PC-3 (cell line): ENCODE results near the gene ABLIM2. TPM values are rescaled to one million over a fixed set of nuclear protein-coding genes. Genes with fewer than 3 reads are reported as not detected.

Source experiments
- ATAC-seq: fragments of 200-7000 bp; cut with Tn5 transposase; 2 replicates; pipeline ENCODE4 v1.9.1; 2020; ENCODE audit warnings: mild to moderate bottlenecking, moderate library complexity
- BruUV-seq: library from RNA; stranded (reverse); fragments of 400-500 nt; replicated peaks from 2 replicates; lab custom pipeline; 2021; lab: Mats Ljungman, UMichigan
- CTCF ChIA-PET: fragments of 300-600 bp; sonication (Branson Sonifier 250); formaldehyde crosslinking; loops from one replicate; lab custom pipeline; 2022; ENCODE audit warnings: antibody characterized with exemption; lab: Charles Lee
- POLR2A ChIA-PET: fragments of 300-600 bp; sonication (Branson Sonifier 250); formaldehyde crosslinking; loops from one replicate; lab custom pipeline; 2022; ENCODE audit warnings: antibody characterized with exemption; ENCODE audit not compliant: unreplicated experiment; lab: Charles Lee
- DNase-seq: peaks from one replicate; pipeline ENCODE4 v3.0.0-alpha.2; 2015
- H2AFZ ChIP-seq: fragments of 300-600 bp; sonication (generic); 2 replicates; pipeline ENCODE4 v1.6.0; 2016; ENCODE audit warnings: antibody characterized with exemption, low read length
- H3F3A ChIP-seq: fragments of 300-600 bp; sonication (generic); one replicate; pipeline ENCODE4 v1.6.0; 2017; ENCODE audit warnings: antibody characterized with exemption, low read length, control low read depth, mild to moderate bottlenecking; ENCODE audit not compliant: unreplicated experiment
- H3K27ac ChIP-seq: fragments of 300-600 bp; sonication (generic); 2 replicates; pipeline ENCODE4 v1.5.1; 2016; ENCODE audit warnings: mild to moderate bottlenecking, low read length
- H3K27me3 ChIP-seq: fragments of 300-600 bp; sonication (generic); 2 replicates; pipeline ENCODE4 v1.6.1; 2016; ENCODE audit warnings: low read length, mixed read lengths
- H3K36me3 ChIP-seq: fragments of 300-600 bp; sonication (generic); 2 replicates; pipeline ENCODE4 v1.6.1; 2016; ENCODE audit warnings: low read depth, mixed run types, low read length, mixed read lengths
- H3K4me1 ChIP-seq: fragments of 300-600 bp; sonication (generic); 2 replicates; pipeline ENCODE4 v1.5.1; 2016; ENCODE audit warnings: low read length; ENCODE audit not compliant: insufficient read depth
- H3K4me2 ChIP-seq: fragments of 300-600 bp; sonication (generic); 2 replicates; pipeline ENCODE4 v1.6.0; 2016; ENCODE audit warnings: low read length
- H3K4me3 ChIP-seq: fragments of 300-600 bp; sonication (generic); 2 replicates; pipeline ENCODE4 v1.5.1; 2016; ENCODE audit warnings: mild to moderate bottlenecking, low read length, mixed read lengths
- H3K79me2 ChIP-seq: fragments of 300-600 bp; sonication (generic); 2 replicates; pipeline ENCODE4 v1.6.1; 2017; ENCODE audit warnings: low read length, mixed read lengths
- H3K9ac ChIP-seq: fragments of 300-600 bp; sonication (generic); 2 replicates; pipeline ENCODE4 v1.6.0; 2016; ENCODE audit warnings: mild to moderate bottlenecking, low read length
- H3K9me2 ChIP-seq: fragments of 300-600 bp; sonication (generic); replicated peaks from 2 replicates; pipeline ENCODE4 v1.6.1; 2016; ENCODE audit warnings: mixed run types, low read length, mixed read lengths
- H3K9me3 ChIP-seq: fragments of 300-600 bp; sonication (generic); 2 replicates; pipeline ENCODE4 v1.6.1; 2016; ENCODE audit warnings: low read length, mixed read lengths
- H4K20me1 ChIP-seq: fragments of 300-600 bp; sonication (generic); 2 replicates; pipeline ENCODE4 v1.6.1; 2016; ENCODE audit warnings: low read length, mixed read lengths
- CTCF ChIP-seq: fragments of 300-600 bp; sonication (generic); conservative IDR thresholded peaks from 2 replicates; pipeline ENCODE4 v1.5.1; 2017; ENCODE audit warnings: antibody characterized with exemption, low read depth, mild to moderate bottlenecking, low read length
- EZH2 ChIP-seq: fragments of 300-600 bp; sonication (generic); IDR thresholded peaks from one replicate; pipeline ENCODE4 v1.6.1; 2017; ENCODE audit warnings: antibody characterized with exemption, mild to moderate bottlenecking, low read length; ENCODE audit not compliant: unreplicated experiment
- EZH2phosphoT487 ChIP-seq: fragments of 300-600 bp; sonication (generic); IDR thresholded peaks from 2 replicates; pipeline ENCODE4 v1.6.1; 2018; ENCODE audit warnings: mild to moderate bottlenecking, antibody characterized with exemption, low read length, borderline replicate concordance
- intact Hi-C: fragments of 100-400 bp; cut with micrococcal nuclease; formaldehyde crosslinking; loops from 2 replicates; pipeline ENCODE4 v1.9.0; 2023
- total RNA-seq: library from RNA; depleted of rRNA; stranded (reverse); fragments of >200 nt; gene quantifications from 2 replicates; pipeline ENCODE4 v1.2.3, GENCODE V29; 2014

The ABLIM2 gene
- total RNA-seq, 1 experiment from 2014 or later: 3.2 TPM

- H3K36me3 ChIP-seq: no peaks in the 10 kb centered on the region
- H3K9ac ChIP-seq: no peak overlapping the region
- no peaks in the 10 kb centered on the region for H4K20me1 ChIP-seq
- H3K4me2 ChIP-seq: no peak overlapping the region
- intact Hi-C loops: no loop called here
- no peak overlapping the region for H2AFZ ChIP-seq
- POLR2A ChIA-PET: no interaction called here
- no peaks in the 10 kb centered on the region for H3K79me2 ChIP-seq
- no peaks in the 10 kb centered on the region for H3K27me3 ChIP-seq
- no peaks in the 10 kb centered on the region for H3K4me1 ChIP-seq
- H3K27ac ChIP-seq: no peak overlapping the region
- no TSS peak for BruUV-seq
- H3K9me3 ChIP-seq: no peaks in the 10 kb centered on the region
- no peaks in the 10 kb centered on the region for H3F3A ChIP-seq
- no peaks in the 10 kb centered on the region for H3K9me2 ChIP-seq
- CTCF ChIA-PET: no interaction called here
- DNase-seq (no peak), ATAC-seq (no peak)
- TF ChIP-seq EZH2phosphoT487 (no peak), CTCF (no peak), EZH2 (no peak)
- H3K4me3 ChIP-seq: no peak overlapping the region
Measured at GRCh38 chr4:8048856-8049676, 109.5 kb downstream of the ABLIM2 start.

DNA sequence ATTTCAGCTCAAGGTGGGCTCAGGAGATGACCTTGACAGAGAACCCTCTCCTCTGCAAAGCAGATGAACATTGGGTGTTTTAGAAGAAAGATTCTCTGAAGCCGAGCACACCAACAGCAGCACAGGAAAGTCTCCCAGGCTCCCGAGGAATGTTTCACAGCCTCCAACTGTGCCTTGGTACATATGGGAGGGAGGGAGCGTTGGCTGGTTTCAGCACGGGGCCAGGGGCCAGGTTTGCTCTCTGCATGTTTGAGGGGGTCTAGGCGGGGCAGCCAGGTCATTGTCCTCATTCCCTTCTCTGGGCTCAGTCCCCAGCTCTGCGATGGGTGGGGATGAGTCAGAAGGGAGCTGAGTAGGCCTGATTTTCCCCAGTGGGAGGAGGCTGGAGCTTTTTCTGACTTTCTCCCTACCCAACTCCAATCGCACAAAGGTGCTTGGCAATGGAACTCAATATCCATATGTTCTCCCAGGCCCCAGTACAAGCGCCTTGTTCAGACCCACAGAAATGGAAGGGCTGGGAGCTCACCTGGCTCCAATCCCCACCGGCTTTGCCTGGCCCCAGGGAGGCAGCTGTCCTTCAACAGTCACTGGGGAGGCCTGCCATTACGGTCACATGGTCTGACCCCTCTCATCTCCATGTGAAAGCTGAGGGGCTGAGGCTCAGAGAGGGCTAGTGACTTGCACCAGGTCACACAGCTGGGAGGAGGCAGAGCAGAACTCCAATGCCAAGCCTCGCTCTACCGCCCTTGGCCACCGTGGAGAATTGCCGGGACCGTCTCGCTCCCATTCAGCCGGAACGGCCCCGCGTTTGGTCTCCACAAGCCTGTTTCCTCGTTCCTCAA lies 110.6 kb downstream of the ABLIM2 start:
- H3K9me3 ChIP-seq: no peaks in the 10 kb centered on the region
- H3K27me3 ChIP-seq: no peaks in the 10 kb centered on the region
- H3K4me1 ChIP-seq: no peaks in the 10 kb centered on the region
- no TSS peak for BruUV-seq
- H3K9me2 ChIP-seq: no peaks in the 10 kb centered on the region
- TF ChIP-seq CTCF (no peak), EZH2phosphoT487 (no peak), EZH2 (no peak)
- intact Hi-C loops: no loop called here
- no peak overlapping the region for H2AFZ ChIP-seq
- no peak overlapping the region for H3K27ac ChIP-seq
- DNase-seq (no peak), ATAC-seq (no peak)
- no peak overlapping the region for H3K4me3 ChIP-seq
- H4K20me1 ChIP-seq: no peaks in the 10 kb centered on the region
- H3K9ac ChIP-seq: no peak overlapping the region
- no peaks in the 10 kb centered on the region for H3F3A ChIP-seq
- ChIA-PET POLR2A (no interaction called here), CTCF (no interaction called here)
- H3K4me2 ChIP-seq: no peak overlapping the region
- no peaks in the 10 kb centered on the region for H3K79me2 ChIP-seq
- no peaks in the 10 kb centered on the region for H3K36me3 ChIP-seq
